ENCODE data around the gene ZBTB7C. TPM values are rescaled to one million over a fixed set of nuclear protein-coding genes. Genes with fewer than 3 reads are reported as not detected.

The ZBTB7C gene
- total and polyA plus RNA-seq, 4 donors: 0.19 to 1.1 (median 0.45) TPM

DNA sequence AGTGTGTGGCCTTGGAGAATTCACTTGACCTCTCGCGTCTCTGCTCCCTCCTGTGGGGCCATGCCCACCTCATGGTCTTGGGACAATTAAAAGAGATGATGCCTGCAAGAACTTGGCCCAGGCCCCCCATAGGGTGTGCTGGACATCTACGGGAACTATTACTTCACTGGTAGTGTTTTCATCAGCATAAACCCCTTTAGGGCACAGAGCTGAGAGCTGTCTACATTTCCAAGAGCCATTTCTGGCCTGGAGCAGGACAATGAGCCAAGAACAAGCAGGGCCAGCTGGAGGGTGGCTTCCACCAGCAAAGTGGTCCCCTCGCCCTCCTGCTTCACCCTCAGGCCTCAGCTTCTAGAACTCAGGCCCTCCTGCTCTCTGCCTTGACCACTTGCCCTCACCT is 232.3 kb downstream of the ZBTB7C start:
- no peaks in the 10 kb centered on the region for H3K27me3 ChIP-seq (ENCODE audit: control insufficient read depth in 4 of 4, insufficient read depth in 4 of 4, low read length in 3 of 4)
- no peak overlapping the region for H3K4me3 ChIP-seq (ENCODE audit: low read depth in 1 of 3, low read length in 3 of 3)
- no peaks in the 10 kb centered on the region for H3K4me1 ChIP-seq (ENCODE audit: control insufficient read depth in 4 of 4, insufficient read depth in 4 of 4, low read length in 3 of 4)
- H3K36me3 ChIP-seq (ENCODE audit: control insufficient read depth in 4 of 4, insufficient read depth in 3 of 4, low read depth in 1 of 4, low read length in 3 of 4): no peaks in the 10 kb centered on the region
- no peak overlapping the region for H3K9ac ChIP-seq (ENCODE audit: low read depth in 1 of 2, low read length in 2 of 2)
- no peak overlapping the region for H3K27ac ChIP-seq (ENCODE audit: low read depth in 1 of 2, low read length in 2 of 2)
- DNase-seq (ENCODE audit: low spot score): no peak
- H3K9me3 ChIP-seq (ENCODE audit: control insufficient read depth in 4 of 4, low read length in 3 of 4): no peaks in the 10 kb centered on the region
- TF ChIP-seq, protein P1, sequence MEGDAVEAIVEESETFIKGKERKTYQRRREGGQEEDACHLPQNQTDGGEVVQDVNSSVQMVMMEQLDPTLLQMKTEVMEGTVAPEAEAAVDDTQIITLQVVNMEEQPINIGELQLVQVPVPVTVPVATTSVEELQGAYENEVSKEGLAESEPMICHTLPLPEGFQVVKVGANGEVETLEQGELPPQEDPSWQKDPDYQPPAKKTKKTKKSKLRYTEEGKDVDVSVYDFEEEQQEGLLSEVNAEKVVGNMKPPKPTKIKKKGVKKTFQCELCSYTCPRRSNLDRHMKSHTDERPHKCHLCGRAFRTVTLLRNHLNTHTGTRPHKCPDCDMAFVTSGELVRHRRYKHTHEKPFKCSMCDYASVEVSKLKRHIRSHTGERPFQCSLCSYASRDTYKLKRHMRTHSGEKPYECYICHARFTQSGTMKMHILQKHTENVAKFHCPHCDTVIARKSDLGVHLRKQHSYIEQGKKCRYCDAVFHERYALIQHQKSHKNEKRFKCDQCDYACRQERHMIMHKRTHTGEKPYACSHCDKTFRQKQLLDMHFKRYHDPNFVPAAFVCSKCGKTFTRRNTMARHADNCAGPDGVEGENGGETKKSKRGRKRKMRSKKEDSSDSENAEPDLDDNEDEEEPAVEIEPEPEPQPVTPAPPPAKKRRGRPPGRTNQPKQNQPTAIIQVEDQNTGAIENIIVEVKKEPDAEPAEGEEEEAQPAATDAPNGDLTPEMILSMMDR (IDR thresholded peaks at IDR 0.05; ENCODE audit: low read depth, low read length, missing input control): no peak
- TF ChIP-seq, protein P2, sequence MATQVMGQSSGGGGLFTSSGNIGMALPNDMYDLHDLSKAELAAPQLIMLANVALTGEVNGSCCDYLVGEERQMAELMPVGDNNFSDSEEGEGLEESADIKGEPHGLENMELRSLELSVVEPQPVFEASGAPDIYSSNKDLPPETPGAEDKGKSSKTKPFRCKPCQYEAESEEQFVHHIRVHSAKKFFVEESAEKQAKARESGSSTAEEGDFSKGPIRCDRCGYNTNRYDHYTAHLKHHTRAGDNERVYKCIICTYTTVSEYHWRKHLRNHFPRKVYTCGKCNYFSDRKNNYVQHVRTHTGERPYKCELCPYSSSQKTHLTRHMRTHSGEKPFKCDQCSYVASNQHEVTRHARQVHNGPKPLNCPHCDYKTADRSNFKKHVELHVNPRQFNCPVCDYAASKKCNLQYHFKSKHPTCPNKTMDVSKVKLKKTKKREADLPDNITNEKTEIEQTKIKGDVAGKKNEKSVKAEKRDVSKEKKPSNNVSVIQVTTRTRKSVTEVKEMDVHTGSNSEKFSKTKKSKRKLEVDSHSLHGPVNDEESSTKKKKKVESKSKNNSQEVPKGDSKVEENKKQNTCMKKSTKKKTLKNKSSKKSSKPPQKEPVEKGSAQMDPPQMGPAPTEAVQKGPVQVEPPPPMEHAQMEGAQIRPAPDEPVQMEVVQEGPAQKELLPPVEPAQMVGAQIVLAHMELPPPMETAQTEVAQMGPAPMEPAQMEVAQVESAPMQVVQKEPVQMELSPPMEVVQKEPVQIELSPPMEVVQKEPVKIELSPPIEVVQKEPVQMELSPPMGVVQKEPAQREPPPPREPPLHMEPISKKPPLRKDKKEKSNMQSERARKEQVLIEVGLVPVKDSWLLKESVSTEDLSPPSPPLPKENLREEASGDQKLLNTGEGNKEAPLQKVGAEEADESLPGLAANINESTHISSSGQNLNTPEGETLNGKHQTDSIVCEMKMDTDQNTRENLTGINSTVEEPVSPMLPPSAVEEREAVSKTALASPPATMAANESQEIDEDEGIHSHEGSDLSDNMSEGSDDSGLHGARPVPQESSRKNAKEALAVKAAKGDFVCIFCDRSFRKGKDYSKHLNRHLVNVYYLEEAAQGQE (IDR thresholded peaks at IDR 0.05): no peak
- TF ChIP-seq JUND (IDR thresholded peaks at IDR 0.05): no peak
- no peak for TF ChIP-seq RXRA (IDR thresholded peaks at IDR 0.05)
- TF ChIP-seq YY1 (IDR thresholded peaks at IDR 0.05): no peak
- TF ChIP-seq HNF4G (IDR thresholded peaks at IDR 0.05): no peak
- 96% methylated on average over 4 of the region's 4 CpGs for WGBS

DNA sequence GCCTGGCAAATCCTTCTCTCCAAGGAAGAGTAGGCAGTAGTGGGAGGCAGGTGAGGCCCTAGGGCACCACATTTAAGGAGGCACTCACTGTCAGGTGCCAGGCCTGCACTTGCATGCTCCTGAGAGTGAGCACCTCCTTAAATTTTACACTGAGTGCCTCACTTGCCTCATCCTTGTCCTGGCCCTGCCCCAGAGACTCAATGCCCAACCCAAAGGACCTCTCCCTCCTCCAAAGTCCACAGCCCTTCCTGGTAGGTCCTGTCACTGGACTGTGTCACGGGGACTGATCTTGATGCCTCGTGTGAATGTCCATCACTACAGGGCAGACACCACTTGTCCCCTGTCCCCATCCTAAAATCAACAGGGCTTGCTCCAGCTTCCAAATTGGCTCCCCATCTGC is 235.6 kb downstream of the ZBTB7C start:
- H3K27ac ChIP-seq (ENCODE audit: low read depth in 1 of 2, low read length in 2 of 2): no peak overlapping the region
- no peaks in the 10 kb centered on the region for H3K27me3 ChIP-seq (ENCODE audit: control insufficient read depth in 4 of 4, insufficient read depth in 4 of 4, low read length in 3 of 4)

More for the DNA sequence above, 235.6 kb downstream of the ZBTB7C start:
- TF ChIP-seq, protein P3, sequence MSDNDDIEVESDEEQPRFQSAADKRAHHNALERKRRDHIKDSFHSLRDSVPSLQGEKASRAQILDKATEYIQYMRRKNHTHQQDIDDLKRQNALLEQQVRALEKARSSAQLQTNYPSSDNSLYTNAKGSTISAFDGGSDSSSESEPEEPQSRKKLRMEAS (IDR thresholded peaks at IDR 0.05): no peak
- TF ChIP-seq HNF4A (conservative IDR thresholded peaks at IDR 0.05) (no peak), SP1 (IDR thresholded peaks at IDR 0.05) (no peak), NR2F2 (IDR thresholded peaks at IDR 0.05) (no peak), GABPA (IDR thresholded peaks at IDR 0.05 in 1 of 2, conservative IDR thresholded peaks at IDR 0.05 in 1 of 2) (no peak), FOXA1 (IDR thresholded peaks at IDR 0.05) (no peak), RAD21 (IDR thresholded peaks at IDR 0.05) (no peak), HNF4G (IDR thresholded peaks at IDR 0.05) (no peak), JUND (IDR thresholded peaks at IDR 0.05) (no peak), TAF1 (conservative IDR thresholded peaks at IDR 0.05) (no peak), RXRA (IDR thresholded peaks at IDR 0.05) (no peak), YY1 (IDR thresholded peaks at IDR 0.05) (no peak), FOXA2 (IDR thresholded peaks at IDR 0.05) (no peak), EGR1 (IDR thresholded peaks at IDR 0.05; ENCODE audit: low read depth in 2 of 2) (no peak)
- TF ChIP-seq, protein P4, sequence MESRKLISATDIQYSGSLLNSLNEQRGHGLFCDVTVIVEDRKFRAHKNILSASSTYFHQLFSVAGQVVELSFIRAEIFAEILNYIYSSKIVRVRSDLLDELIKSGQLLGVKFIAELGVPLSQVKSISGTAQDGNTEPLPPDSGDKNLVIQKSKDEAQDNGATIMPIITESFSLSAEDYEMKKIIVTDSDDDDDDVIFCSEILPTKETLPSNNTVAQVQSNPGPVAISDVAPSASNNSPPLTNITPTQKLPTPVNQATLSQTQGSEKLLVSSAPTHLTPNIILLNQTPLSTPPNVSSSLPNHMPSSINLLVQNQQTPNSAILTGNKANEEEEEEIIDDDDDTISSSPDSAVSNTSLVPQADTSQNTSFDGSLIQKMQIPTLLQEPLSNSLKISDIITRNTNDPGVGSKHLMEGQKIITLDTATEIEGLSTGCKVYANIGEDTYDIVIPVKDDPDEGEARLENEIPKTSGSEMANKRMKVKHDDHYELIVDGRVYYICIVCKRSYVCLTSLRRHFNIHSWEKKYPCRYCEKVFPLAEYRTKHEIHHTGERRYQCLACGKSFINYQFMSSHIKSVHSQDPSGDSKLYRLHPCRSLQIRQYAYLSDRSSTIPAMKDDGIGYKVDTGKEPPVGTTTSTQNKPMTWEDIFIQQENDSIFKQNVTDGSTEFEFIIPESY (IDR thresholded peaks at IDR 0.05): no peak
- TF ChIP-seq, protein P5, sequence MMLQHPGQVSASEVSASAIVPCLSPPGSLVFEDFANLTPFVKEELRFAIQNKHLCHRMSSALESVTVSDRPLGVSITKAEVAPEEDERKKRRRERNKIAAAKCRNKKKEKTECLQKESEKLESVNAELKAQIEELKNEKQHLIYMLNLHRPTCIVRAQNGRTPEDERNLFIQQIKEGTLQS (IDR thresholded peaks at IDR 0.05): no peak
- TF ChIP-seq, protein P1 (IDR thresholded peaks at IDR 0.05; ENCODE audit: low read depth, low read length, missing input control): no peak
- TF ChIP-seq, protein P2 (IDR thresholded peaks at IDR 0.05): no peak
- 91% methylated on average over 2 of the region's 2 CpGs for whole genome bisulfite sequencing
- DNase-seq (ENCODE audit: low spot score): no peak
- H3K36me3 ChIP-seq (ENCODE audit: control insufficient read depth in 4 of 4, insufficient read depth in 3 of 4, low read depth in 1 of 4, low read length in 3 of 4): no peaks in the 10 kb centered on the region
- no peaks in the 10 kb centered on the region for H3K9me3 ChIP-seq (ENCODE audit: control insufficient read depth in 4 of 4, low read length in 3 of 4)
- H3K9ac ChIP-seq (ENCODE audit: low read depth in 1 of 2, low read length in 2 of 2): no peak overlapping the region
- peaks cover 0 to 2% (median 0%) of the 10 kb centered on the region in 4 donors for H3K4me1 ChIP-seq (ENCODE audit: control insufficient read depth in 4 of 4, insufficient read depth in 4 of 4, low read length in 3 of 4)
- no peak overlapping the region for H3K4me3 ChIP-seq (ENCODE audit: low read depth in 1 of 3, low read length in 3 of 3)

Measured in liver (tissue), 9 donors.